GM12865 (cell line): ENCODE measurements around the gene FEM1B.

Experiments
- DNase-seq: peaks from one replicate; pipeline ENCODE4 v3.0.0; 2010; ENCODE audit warnings: low read depth
- H3K4me3 ChIP-seq: 2 replicates; pipeline ENCODE4 v1.5.1; 2011; ENCODE audit warnings: mild to moderate bottlenecking, low read depth, low read length, control low read depth
- CTCF ChIP-seq: IDR thresholded peaks from 2 replicates; pipeline ENCODE4 v1.5.1; 2011; ENCODE audit warnings: low read length, control low read depth, low read depth, inconsistent platforms; ENCODE audit not compliant: insufficient read depth; ENCODE audit errors: missing control alignments

FEM1B gene

GRCh38 chr15:68332266-68332665 is 54.7 kb downstream of the FEM1B start:
- H3K4me3 ChIP-seq, result no peak overlapping the region
- no peak for DNase-seq
- TF ChIP-seq CTCF, result no peak

GRCh38 chr15:68333775-68334470 is 56.4 kb downstream of the FEM1B start:
- no peak for DNase-seq
- TF ChIP-seq CTCF, result no peak
- H3K4me3 ChIP-seq, result no peak overlapping the region

- no peak overlapping the region for H3K4me3 ChIP-seq
- no peak for DNase-seq
- no peak for TF ChIP-seq CTCF
Observed at GRCh38 chr15:68334661-68335124, 57.1 kb downstream of the FEM1B start.

GRCh38 chr15:68335251-68335650 is 57.7 kb downstream of the FEM1B start:
- no peak for DNase-seq
- no peak overlapping the region for H3K4me3 ChIP-seq
- no peak for TF ChIP-seq CTCF

- no peak overlapping the region for H3K4me3 ChIP-seq
- TF ChIP-seq CTCF, result no peak
- no peak for DNase-seq
Observed at GRCh38 chr15:68335655-68336054, 58.1 kb downstream of the FEM1B start.

- no peak overlapping the region for H3K4me3 ChIP-seq
- no peak for TF ChIP-seq CTCF
- no peak for DNase-seq
Observed at GRCh38 chr15:68336516-68336915, 59.0 kb downstream of the FEM1B start.

- no peak overlapping the region for H3K4me3 ChIP-seq
- no peak for DNase-seq
- TF ChIP-seq CTCF, result no peak
Observed at GRCh38 chr15:68337826-68338225, 60.3 kb downstream of the FEM1B start.
